ENCODE measurements around the gene FAM170B. TPM values are rescaled to one million over a fixed set of nuclear protein-coding genes. Genes with fewer than 3 reads are reported as not detected.
A peak's percentile ranks its signal among the peaks of the same experiment; 100 is the strongest.

The FAM170B gene
- total and polyA plus RNA-seq, 9 of the 15 experiments (the other 6 are each of a cell fraction or from before 2014, with no cell fraction given) = 0.11 to 0.21 TPM; not detected in 7

GRCh38 chr10:49157229-49157628, 23.4 kb upstream of the FAM170B start:
- POLR2A ChIA-PET = interaction anchor here (1.3 to 1.4 kb wide), 2 partner anchors 10 to 16 kb away, joined by 3 to 4 read pairs; no protein-coding TSS in a partner anchor
- 76% methylated on average over 3 of the region's 3 CpGs for WGBS (ENCODE audit: insufficient coverage, low coverage, missing lambda C conversion rate)
- BruUV-seq (replicated peaks) = no TSS peak
- in situ Hi-C loops (cut with MboI) = no loop called here
- intact Hi-C loops (cut with micrococcal nuclease) = no loop called here
- Histone ChIP-seq H3K4me1 (replicated peaks in 1 of 2; ENCODE audit: control insufficient read depth in 2 of 2, insufficient read depth in 2 of 2, low read length in 2 of 2) (peaks cover 22 to 47% of the 10 kb centered on the region in 2 experiments; a peak in 4 of 5 replicates), H3K27ac (ENCODE audit: extremely low read depth, low read depth, low read length) (no peak overlapping the region), H3K9me1 (ENCODE audit: control insufficient read depth, insufficient read depth, low read length) (no peaks in the 10 kb centered on the region), H3K9me3 (replicated peaks; ENCODE audit: control insufficient read depth, insufficient read depth, low read depth, low read length) (no peaks in the 10 kb centered on the region), H3K4me3 (no peak overlapping the region), H2AFZ (ENCODE audit: low read depth, low read length) (no peak overlapping the region), H3K27me3 (ENCODE audit: control insufficient read depth in 2 of 2, insufficient read depth in 2 of 2, low read length in 2 of 2) (no peaks in the 10 kb centered on the region), H3K36me3 (ENCODE audit: control insufficient read depth, insufficient read depth, low read length) (peaks cover 51% of the 10 kb centered on the region; the same call in 2 of the 3 replicates), H3K79me2 (ENCODE audit: control insufficient read depth, insufficient read depth, low read length) (no peaks in the 10 kb centered on the region), H3K9ac (ENCODE audit: insufficient read depth in 1 of 2, low read depth in 2 of 2, low read length in 2 of 2) (peak overlapping the region in 1 of 2 experiments; percentile 39; a peak in 1 of 4 replicates), H3K4me2 (ENCODE audit: insufficient read depth, low read length) (no peak overlapping the region), H4K20me1 (replicated peaks; ENCODE audit: control insufficient read depth, insufficient read depth, low read length) (no peaks in the 10 kb centered on the region)
- FAIRE-seq (no peak), DNase-seq (ENCODE audit: extremely low read depth in 1 of 4, low spot score in 3 of 4) (no peak), ATAC-seq (no peak)
- TF ChIP-seq POLR2G (IDR thresholded peaks at IDR 0.05; ENCODE audit: low read depth, low read length) (no peak), ZNF584 (CRISPR knock-in tag; IDR thresholded peaks at IDR 0.05; ENCODE audit: low read depth) (no peak)
- CTCF ChIA-PET (ENCODE audit: low intra/inter-chr PET ratio) = no interaction called here

- POLR2A ChIA-PET = interaction anchor here (0.6 to 3.1 kb wide), 5 partner anchors 9 to 142 kb away, joined by 3 to 19 read pairs (median 4); no protein-coding TSS in a partner anchor
- 2% methylated on average over 6 of the region's 6 CpGs for WGBS (ENCODE audit: insufficient coverage, low coverage, missing lambda C conversion rate)
- CTCF ChIA-PET (ENCODE audit: low intra/inter-chr PET ratio) = no interaction called here
- BruUV-seq (replicated peaks) = no TSS peak
- no peaks in the 10 kb centered on the region for H3K79me2 ChIP-seq (ENCODE audit: control insufficient read depth, insufficient read depth, low read length)
- peak overlapping the region; percentile 17 for H2AFZ ChIP-seq (ENCODE audit: low read depth, low read length)
- H3K27ac ChIP-seq (ENCODE audit: extremely low read depth, low read depth, low read length) = no peak overlapping the region
- in situ Hi-C loops (cut with MboI) (no loop called here), intact Hi-C loops (cut with micrococcal nuclease) (no loop called here)
- H4K20me1 ChIP-seq (replicated peaks; ENCODE audit: control insufficient read depth, insufficient read depth, low read length) = no peaks in the 10 kb centered on the region
- FAIRE-seq (peak; percentile 66), DNase-seq (ENCODE audit: extremely low read depth in 1 of 4, low spot score in 3 of 4) (peak in 2 of 4 experiments; percentile 64), ATAC-seq (peak; percentile 50)
- no peaks in the 10 kb centered on the region for H3K27me3 ChIP-seq (ENCODE audit: control insufficient read depth in 2 of 2, insufficient read depth in 2 of 2, low read length in 2 of 2)
- H3K4me3 ChIP-seq = no peak overlapping the region
- H3K9me1 ChIP-seq (ENCODE audit: control insufficient read depth, insufficient read depth, low read length) = no peaks in the 10 kb centered on the region
- peak overlapping the region; percentile 30; the same call in 1 of the 2 replicates for H3K4me2 ChIP-seq (ENCODE audit: insufficient read depth, low read length)
- H3K4me1 ChIP-seq (replicated peaks in 1 of 2; ENCODE audit: control insufficient read depth in 2 of 2, insufficient read depth in 2 of 2, low read length in 2 of 2) = peaks cover 15 to 29% of the 10 kb centered on the region in 2 experiments; a peak in 3 of 5 replicates
- peaks cover 30% of the 10 kb centered on the region; the same call in 1 of the 3 replicates for H3K36me3 ChIP-seq (ENCODE audit: control insufficient read depth, insufficient read depth, low read length)
- H3K9me3 ChIP-seq (replicated peaks; ENCODE audit: control insufficient read depth, insufficient read depth, low read depth, low read length) = no peaks in the 10 kb centered on the region
- H3K9ac ChIP-seq (ENCODE audit: insufficient read depth in 1 of 2, low read depth in 2 of 2, low read length in 2 of 2) = no peak overlapping the region
- TF ChIP-seq ESRRA (IDR thresholded peaks at IDR 0.05; ENCODE audit: borderline replicate concordance, low read depth) = no peak
- no peak for TF ChIP-seq CBX5 (IDR thresholded peaks at IDR 0.05; ENCODE audit: borderline replicate concordance, low read depth)
Observed at GRCh38 chr10:49154641-49155040, 20.8 kb upstream of the FAM170B start.

All from K562 (cell line).